HCT116 (cell line): Measurements from ENCODE around the gene RELA. TPM values are rescaled to one million over a fixed set of nuclear protein-coding genes. Genes with fewer than 3 reads are reported as not detected.
"Not testable (repeated sequence)": the region's sequence is repeated elsewhere in the genome, so short reads cannot be mapped to it uniquely, and the experiment has no call there.

Experiments used
- ATAC-seq: fragments of 200-7000 bp; cut with Tn5 transposase; 2 replicates; pipeline ENCODE4 v1.9.1; 2020; ENCODE audit warnings: mild to moderate bottlenecking, moderate library complexity
- BruUV-seq: library from RNA; stranded (reverse); fragments of 400-500 nt; replicated peaks from 2 replicates; lab custom pipeline; 2021; lab: Mats Ljungman, UMichigan
- CTCF ChIA-PET: fragments of 300-600 bp; sonication (Branson Sonifier 250); formaldehyde crosslinking; loops from one replicate; lab custom pipeline; 2021; ENCODE audit warnings: antibody characterized with exemption; lab: Charles Lee
- POLR2A ChIA-PET: fragments of 300-600, 350-600 bp; sonication (Branson Sonifier 250); formaldehyde crosslinking; loops from one replicate; lab custom pipeline; 2021; ENCODE audit warnings: antibody characterized with exemption; lab: Charles Lee
- RAD21 ChIA-PET, 2 experiments: fragments of 300-600 bp; sonication (Branson Sonifier 250); formaldehyde crosslinking; loops; one replicate each; lab custom pipeline; 2023; ENCODE audit warnings: low total read pairs in 2 of 2; ENCODE audit not compliant: uncharacterized antibody in 2 of 2, unreplicated experiment in 2 of 2, low non-redundant PET in 1 of 2; lab: Charles Lee
- DNase-seq: peaks from one replicate; pipeline ENCODE4 v3.0.0-alpha.2; 2010; ENCODE audit warnings: low read depth, low spot score
- H2AFZ ChIP-seq: fragments of 200-600 bp; shearing (Covaris generic), sonication (generic); 2 replicates; pipeline ENCODE4 v1.6.1; 2017; ENCODE audit warnings: low read depth, mixed run types, mixed read lengths, antibody characterized with exemption, low read length; ENCODE audit not compliant: poor library complexity, severe bottlenecking
- H3K27ac ChIP-seq: 2 replicates; pipeline ENCODE4 v1.5.1; 2012; ENCODE audit warnings: low read depth, low read length
- H3K27me3 ChIP-seq: fragments of 200-600 bp; sonication (generic); 2 replicates; pipeline ENCODE4 v1.6.1; 2016; ENCODE audit warnings: mixed run types, low read length, mixed read lengths; ENCODE audit not compliant: insufficient read depth
- H3K36me3 ChIP-seq, 2 experiments: fragments of 200-500 bp in 1 of 2; fragments of 200-600 bp in 1 of 2; sonication (Bioruptor generic) in 1 of 2; sonication (generic) in 1 of 2; 2 replicates each; pipeline versions ENCODE4 v1.5.1 to v1.6.1; 2014 to 2016; ENCODE audit warnings: low read length in 2 of 2, inconsistent platforms in 1 of 2, mixed read lengths in 1 of 2, mixed run types in 1 of 2; ENCODE audit not compliant: insufficient read depth in 2 of 2, control insufficient read depth in 1 of 2
- H3K4me1 ChIP-seq, 2 experiments: fragments of 200-600 bp in 1 of 2; sonication (generic) in 1 of 2; 2 replicates each; pipeline versions ENCODE4 v1.5.1 to v1.6.1; 2012 to 2017; ENCODE audit warnings: low read length in 2 of 2, inconsistent platforms in 1 of 2, mild to moderate bottlenecking in 1 of 2, mixed read lengths in 1 of 2, mixed run types in 1 of 2, moderate library complexity in 1 of 2; ENCODE audit not compliant: insufficient read depth in 2 of 2, control insufficient read depth in 1 of 2
- H3K4me2 ChIP-seq: fragments of 200-600 bp; sonication (generic); 2 replicates; pipeline ENCODE4 v1.6.1; 2017; ENCODE audit warnings: mixed run types, low read length, mixed read lengths
- H3K4me3 ChIP-seq, 2 experiments: fragments of 200-600 bp in 1 of 2; sonication (generic) in 1 of 2; replicated peaks in 1 of 2; 2 replicates each; pipeline ENCODE4 v1.5.1; 2011 to 2016; ENCODE audit warnings: low read length in 2 of 2, control low read depth in 1 of 2, low read depth in 1 of 2, mild to moderate bottlenecking in 1 of 2, mixed read lengths in 1 of 2, mixed run types in 1 of 2
- H3K79me2 ChIP-seq: fragments of 200-600 bp; sonication (generic); 2 replicates; pipeline ENCODE4 v1.6.1; 2017; ENCODE audit warnings: mild to moderate bottlenecking, mixed run types, low read length, moderate library complexity, mixed read lengths; ENCODE audit not compliant: insufficient read depth
- H3K9ac ChIP-seq: fragments of 200-600 bp; sonication (generic); 2 replicates; pipeline ENCODE4 v1.6.1; 2016; ENCODE audit warnings: low read length, mixed read lengths
- H3K9me2 ChIP-seq: fragments of 200-600 bp; sonication (generic), shearing (Covaris generic); 2 replicates; pipeline ENCODE4 v1.6.1; 2017; ENCODE audit warnings: mixed run types, mild to moderate bottlenecking, moderate library complexity; ENCODE audit not compliant: insufficient read depth
- H3K9me3 ChIP-seq, 2 experiments: fragments of 200-500 bp in 1 of 2; fragments of 200-600 bp in 1 of 2; sonication (Bioruptor generic) in 1 of 2; sonication (generic) in 1 of 2; 2 replicates each; pipeline ENCODE4 v1.6.1; 2014 to 2017; ENCODE audit warnings: low read length in 2 of 2, mixed read lengths in 2 of 2, inconsistent platforms in 1 of 2, low read depth in 1 of 2, mild to moderate bottlenecking in 1 of 2, mixed run types in 1 of 2, moderate library complexity in 1 of 2; ENCODE audit not compliant: control insufficient read depth in 1 of 2, insufficient read depth in 1 of 2
- H4K20me1 ChIP-seq: fragments of 200-600 bp; sonication (generic), shearing (Covaris generic); 2 replicates; pipeline ENCODE4 v1.6.1; 2017; ENCODE audit warnings: mixed run types, mild to moderate bottlenecking, moderate library complexity; ENCODE audit not compliant: insufficient read depth
- CEBPB ChIP-seq: IDR thresholded peaks from 2 replicates; pipeline ENCODE4 v1.6.1; 2012; ENCODE audit warnings: low read depth
- EGR1 ChIP-seq: IDR thresholded peaks from 2 replicates; pipeline ENCODE4 v1.6.1; 2012; ENCODE audit warnings: low read depth
- EZH2phosphoT487 ChIP-seq: fragments of 200-600 bp; IDR thresholded peaks from 2 replicates; pipeline ENCODE4 v1.6.1; 2018; ENCODE audit warnings: antibody characterized with exemption, borderline replicate concordance
- JUND ChIP-seq: IDR thresholded peaks from 2 replicates; pipeline ENCODE4 v1.6.1; 2012
- RAD21 ChIP-seq: IDR thresholded peaks from 2 replicates; pipeline ENCODE4 v1.6.1; 2012; ENCODE audit warnings: low read depth, mild to moderate bottlenecking
- SIN3A ChIP-seq: IDR thresholded peaks from 2 replicates; pipeline ENCODE4 v1.6.1; 2012; ENCODE audit warnings: low read depth
- ZNF274 ChIP-seq: fragments of 200-500 bp; sonication (Bioruptor generic); IDR thresholded peaks from 2 replicates; pipeline ENCODE4 v1.6.1; 2014; ENCODE audit warnings: mild to moderate bottlenecking, low read depth, low read length, inconsistent platforms
- intact Hi-C: fragments of 100-400 bp; cut with micrococcal nuclease; formaldehyde crosslinking; loops from 2 replicates; pipeline ENCODE4 v1.10.0; 2022
- total RNA-seq: library from RNA; stranded (reverse); gene quantifications from one replicate; pipeline ENCODE4 v1.2.1, GENCODE V29; 2021; ENCODE audit not compliant: unreplicated experiment
- TF ChIP-seq, protein P1 (sequence below): IDR thresholded peaks from 2 replicates; pipeline ENCODE4 v1.6.1; 2012
- TF ChIP-seq, protein P2 (sequence below): IDR thresholded peaks from 2 replicates; pipeline ENCODE4 v1.6.1; 2012

Gene RELA
- total RNA-seq, 1 experiment from 2014 or later, result 78.5 TPM

DNA sequence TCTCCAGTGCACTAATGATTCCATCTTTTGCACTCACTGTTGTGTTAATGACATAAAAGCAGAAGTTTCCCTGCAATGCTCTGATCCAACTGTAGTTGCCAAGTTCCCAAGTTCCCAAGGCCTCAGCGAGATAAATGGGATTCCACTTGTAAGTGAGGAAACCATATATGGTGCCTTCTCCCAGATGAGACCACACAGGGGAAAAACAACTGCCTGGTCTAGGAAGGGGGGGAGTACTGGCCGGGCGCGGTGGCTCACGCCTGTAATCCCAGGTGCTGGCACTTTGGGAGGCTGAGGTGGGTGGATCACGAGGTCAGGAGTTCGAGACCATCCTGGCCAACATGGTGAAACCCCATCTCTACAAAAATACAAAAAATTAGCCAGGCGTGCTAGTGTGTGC is 23.3 kb upstream of the RELA start:
- BruUV-seq, result no TSS peak
- Histone ChIP-seq H3K9me3 (no peaks in the 10 kb centered on the region), H2AFZ (no peak overlapping the region), H3K27ac (no peak overlapping the region), H3K9me2 (no peaks in the 10 kb centered on the region), H3K4me2 (no peak overlapping the region), H3K4me1 (peaks cover 0 to 5% of the 10 kb centered on the region in 2 experiments; a peak in 1 of 4 replicates), H3K36me3 (no peaks in the 10 kb centered on the region), H4K20me1 (no peaks in the 10 kb centered on the region), H3K4me3 (no peak overlapping the region), H3K9ac (no peak overlapping the region), H3K79me2 (no peaks in the 10 kb centered on the region), H3K27me3 (no peaks in the 10 kb centered on the region)
- intact Hi-C loops, result no loop called here
- DNase-seq (no peak), ATAC-seq (no peak)
- POLR2A ChIA-PET, result no interaction called here
- CTCF ChIA-PET, result no interaction called here
- RAD21 ChIA-PET, result no interaction called here
- TF ChIP-seq CEBPB (no peak), ZNF274 (no peak), EGR1 (no peak), EZH2phosphoT487 (no peak), SIN3A (no peak), RAD21 (no peak), JUND (no peak)
- TF ChIP-seq, protein P1, sequence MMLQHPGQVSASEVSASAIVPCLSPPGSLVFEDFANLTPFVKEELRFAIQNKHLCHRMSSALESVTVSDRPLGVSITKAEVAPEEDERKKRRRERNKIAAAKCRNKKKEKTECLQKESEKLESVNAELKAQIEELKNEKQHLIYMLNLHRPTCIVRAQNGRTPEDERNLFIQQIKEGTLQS, result no peak
- TF ChIP-seq, protein P2, sequence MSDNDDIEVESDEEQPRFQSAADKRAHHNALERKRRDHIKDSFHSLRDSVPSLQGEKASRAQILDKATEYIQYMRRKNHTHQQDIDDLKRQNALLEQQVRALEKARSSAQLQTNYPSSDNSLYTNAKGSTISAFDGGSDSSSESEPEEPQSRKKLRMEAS, result no peak

DNA sequence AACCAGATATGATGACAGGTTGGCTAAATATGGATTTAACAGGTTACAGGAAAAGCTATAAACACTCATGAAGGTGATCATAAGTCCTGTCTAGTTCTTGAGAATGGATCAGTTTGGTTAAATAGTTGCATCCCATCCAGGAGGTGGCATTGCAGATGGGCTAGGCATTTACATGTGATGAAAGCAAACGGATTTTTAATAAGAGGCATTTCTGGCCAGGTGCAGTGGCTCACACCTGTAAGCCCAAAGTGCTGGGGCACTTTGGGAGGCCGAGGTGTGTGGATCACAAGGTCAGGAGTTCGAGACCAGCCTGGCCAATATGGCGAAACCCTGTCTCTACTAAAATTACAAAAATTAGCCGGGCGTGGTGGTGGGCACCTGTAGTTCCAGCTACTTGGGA is 20.8 kb upstream of the RELA start:
- H3K4me3 ChIP-seq, H3K9me2 ChIP-seq, H3K9me3 ChIP-seq, BruUV-seq, DNase-seq, H2AFZ ChIP-seq, H3K9ac ChIP-seq, H3K27me3 ChIP-seq, H4K20me1 ChIP-seq, ATAC-seq, intact Hi-C loops, H3K4me1 ChIP-seq, CTCF ChIA-PET, H3K4me2 ChIP-seq, H3K27ac ChIP-seq, POLR2A ChIA-PET, H3K79me2 ChIP-seq, RAD21 ChIA-PET, H3K36me3 ChIP-seq: not testable (repeated sequence)
